GM18499 (cell line): ENCODE data around the gene PRR16.
"Not testable (repeated sequence)": the region's sequence is repeated elsewhere in the genome, so short reads cannot be mapped to it uniquely, and the experiment has no call there.

Source experiments
- ATAC-seq: cut with Tn5 transposase; IDR thresholded peaks from one replicate; pipeline ENCODE4 v1.9.1; 2021; ENCODE audit warnings: moderate number of reproducible peaks; ENCODE audit not compliant: insufficient read depth, unreplicated experiment

PRR16 gene

DNA sequence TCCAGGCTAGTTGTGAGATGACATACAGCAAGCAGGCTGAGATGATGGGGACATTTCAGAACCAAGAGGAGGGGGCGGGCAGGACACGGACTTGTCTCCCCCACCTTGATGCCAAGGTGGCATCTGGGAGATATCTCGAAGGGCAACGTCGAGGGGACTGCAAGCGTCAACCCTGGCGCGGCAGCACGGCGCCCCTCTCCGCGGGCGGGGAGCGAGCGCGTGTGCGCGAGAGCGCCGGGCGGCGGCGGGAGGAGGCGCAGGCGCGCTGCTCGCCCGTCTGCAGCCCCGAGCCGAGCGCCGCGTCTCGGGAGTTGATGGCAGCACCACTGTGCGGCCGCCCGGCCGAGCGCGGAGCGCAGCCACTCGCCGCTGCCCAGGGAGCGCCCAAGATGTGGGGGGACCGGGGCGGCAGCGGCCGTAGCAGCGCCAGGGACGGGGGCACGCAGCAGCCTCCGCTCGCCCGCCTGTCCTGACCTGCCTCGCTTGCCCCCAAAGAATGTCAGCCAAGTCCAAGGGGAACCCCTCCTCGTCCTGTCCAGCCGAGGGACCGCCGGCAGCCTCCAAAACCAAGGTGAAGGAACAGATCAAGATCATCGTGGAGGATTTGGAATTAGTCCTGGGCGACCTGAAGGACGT, at the start of gene PRR16:
Gene PRR16, plus strand, starts transcription at position 310 of the 636 bp plus-strand sequence.
- ATAC-seq: no peak

DNA sequence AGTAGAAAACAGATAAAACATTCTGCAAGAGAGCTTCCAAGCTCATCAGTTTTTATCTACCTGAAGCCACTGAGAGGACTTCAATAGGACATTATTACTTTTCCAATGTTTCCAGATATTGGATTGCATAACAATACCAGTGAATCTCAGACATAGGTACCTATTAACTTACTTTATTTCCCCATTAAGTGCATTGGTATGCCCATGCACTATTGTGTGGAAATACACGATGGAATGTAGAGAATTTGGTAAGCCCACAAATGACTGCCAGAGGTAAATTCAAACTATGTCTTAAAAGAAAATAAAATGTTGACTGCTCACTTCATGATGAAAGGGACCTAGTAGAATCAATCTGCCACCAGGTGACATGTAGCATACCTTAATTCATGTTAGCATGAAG, 48.1 kb upstream of the PRR16 start:
- no peak for ATAC-seq

DNA sequence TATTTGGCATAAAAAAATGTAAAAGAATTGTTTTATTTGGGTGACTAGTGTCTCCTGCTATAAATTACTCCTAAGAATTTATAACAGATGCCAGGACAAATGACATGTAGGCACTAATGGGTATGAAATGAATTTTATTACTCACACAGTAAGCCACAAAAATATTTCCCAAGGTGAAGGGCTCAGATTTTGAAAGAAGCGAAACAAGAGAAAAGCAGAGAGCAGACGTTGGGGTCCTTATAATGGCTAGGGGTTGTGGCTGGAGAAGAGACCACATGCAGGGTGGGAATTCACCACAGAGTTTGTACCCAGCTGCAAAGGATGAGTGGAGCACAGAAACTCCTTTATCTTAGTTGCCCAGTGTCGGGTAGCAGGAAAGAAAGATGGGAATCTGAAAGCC, 45.0 kb upstream of the PRR16 start:
- no peak for ATAC-seq

DNA sequence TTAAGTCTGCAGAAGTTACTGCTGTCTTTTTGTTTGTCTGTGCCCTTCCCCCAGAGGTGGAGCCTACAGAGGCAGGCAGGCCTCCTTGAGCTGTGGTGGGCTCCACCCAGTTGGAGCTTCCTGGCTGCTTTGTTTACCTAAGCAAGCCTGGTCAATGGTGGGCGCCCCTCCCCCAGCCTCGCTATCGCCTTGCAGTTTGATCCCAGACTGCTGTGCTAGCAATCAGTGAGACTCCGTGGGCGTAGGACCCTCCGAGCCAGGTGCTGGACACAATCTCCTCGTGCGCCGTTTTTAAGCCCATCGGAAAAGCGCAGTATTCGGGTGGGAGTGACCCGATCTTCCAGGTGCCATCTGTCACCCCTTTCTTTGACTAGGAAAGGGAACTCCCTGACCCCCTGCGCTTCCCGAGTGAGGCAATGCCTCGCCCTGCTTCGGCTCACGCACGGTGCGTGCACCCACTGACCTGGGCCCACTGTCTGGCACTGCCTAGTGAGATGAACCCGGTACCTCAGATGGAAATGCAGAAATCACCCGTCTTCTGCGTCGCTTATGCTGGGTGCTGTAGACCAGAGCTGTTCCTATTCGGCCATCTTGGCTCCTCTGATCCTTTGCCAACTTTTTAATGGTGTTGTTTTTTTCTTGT, 37.3 kb upstream of the PRR16 start:
- not testable (repeated sequence) for ATAC-seq

DNA sequence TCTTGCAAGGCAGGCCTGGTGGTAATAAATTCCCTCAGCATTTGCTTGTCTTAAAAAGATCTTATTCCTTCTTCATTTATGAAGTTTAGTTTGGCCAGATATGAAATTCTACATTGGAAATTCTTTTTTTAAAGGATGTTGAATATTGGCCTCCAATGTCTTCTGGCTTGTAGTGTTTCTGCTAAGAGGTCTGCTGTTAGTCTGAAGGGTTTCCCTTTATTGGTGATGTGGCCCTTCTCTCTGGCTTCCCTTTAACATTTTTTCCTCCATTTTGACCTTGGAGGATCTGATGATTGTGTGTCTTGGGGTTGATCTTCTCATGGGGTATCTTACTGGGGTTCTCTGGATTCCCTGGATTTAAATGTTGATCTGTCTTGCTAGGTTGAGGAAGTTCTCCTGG, 33.5 kb upstream of the PRR16 start:
- no peak for ATAC-seq

DNA sequence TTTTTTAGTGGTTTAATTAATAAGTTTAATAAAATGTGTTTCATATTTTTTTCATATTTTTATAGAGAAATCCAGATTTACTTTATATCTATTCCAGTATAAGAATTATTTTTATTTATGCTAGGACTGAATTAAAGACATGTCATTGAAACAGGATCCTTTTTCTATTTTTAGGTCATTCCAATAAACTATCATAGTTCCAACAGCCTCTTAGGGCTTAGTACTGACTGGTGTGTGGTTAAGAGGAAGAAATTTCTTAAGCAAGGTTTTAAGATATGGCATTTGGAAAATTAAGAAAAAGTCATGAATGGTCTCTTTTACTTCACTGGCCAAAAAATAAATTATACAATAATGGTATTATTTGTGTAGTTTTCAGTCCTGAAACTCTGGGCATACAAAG, 31.2 kb upstream of the PRR16 start:
- ATAC-seq: no peak

DNA sequence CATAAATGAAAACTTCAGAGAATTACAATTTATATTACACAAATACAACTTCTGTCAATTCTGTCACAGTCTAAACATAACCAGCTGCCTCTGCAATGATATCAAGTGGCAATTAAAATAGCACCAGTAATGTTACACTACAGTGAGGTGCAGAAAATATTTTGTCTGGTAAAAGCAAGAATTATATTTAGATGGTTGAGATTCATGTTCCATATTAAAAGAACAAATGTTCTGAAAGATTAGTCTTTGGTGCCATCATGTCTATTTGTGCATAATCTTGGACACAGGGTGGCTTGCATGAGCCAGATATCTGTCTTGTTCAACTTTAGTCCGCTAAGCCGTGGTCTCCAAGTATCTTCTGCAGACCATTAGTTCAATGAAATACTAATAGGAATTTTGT, 29.0 kb upstream of the PRR16 start:
- no peak for ATAC-seq

DNA sequence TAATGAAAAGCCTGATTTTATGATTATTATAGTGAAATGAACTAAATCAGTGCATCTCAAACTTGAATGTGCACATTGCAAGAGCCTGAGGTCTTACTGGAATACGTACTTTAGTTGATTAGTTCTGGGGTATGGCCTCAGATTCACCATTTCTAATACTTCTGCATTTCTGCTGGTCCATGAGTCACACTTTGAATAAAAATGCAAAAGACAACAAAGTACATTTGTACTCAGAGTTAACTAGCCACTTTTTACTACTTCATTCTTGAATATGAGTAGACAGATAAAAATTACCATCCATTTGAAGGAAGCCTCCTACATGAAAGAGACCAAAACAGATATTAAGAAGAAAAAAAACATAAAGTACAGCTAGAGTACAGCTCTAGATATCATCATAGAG, 27.1 kb upstream of the PRR16 start:
- ATAC-seq: no peak

DNA sequence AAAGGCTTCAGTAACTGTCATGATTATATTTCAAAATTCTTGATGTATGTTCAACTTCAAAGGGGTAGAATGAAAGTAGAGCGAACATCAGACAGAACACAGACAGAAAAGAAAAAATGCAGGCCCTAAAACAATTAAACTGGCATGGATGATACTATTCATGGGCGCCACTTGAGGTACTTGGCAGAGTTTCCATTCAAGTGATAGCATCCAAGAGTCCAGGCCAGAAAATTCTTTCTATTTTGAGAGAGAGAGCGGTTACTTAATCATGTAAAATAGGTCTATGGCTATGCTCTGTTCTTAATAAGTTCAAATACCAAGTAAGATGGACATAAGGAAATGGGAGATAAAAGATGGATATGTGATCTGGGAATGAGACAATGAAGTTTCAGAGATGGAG, 21.4 kb upstream of the PRR16 start:
- ATAC-seq: no peak

DNA sequence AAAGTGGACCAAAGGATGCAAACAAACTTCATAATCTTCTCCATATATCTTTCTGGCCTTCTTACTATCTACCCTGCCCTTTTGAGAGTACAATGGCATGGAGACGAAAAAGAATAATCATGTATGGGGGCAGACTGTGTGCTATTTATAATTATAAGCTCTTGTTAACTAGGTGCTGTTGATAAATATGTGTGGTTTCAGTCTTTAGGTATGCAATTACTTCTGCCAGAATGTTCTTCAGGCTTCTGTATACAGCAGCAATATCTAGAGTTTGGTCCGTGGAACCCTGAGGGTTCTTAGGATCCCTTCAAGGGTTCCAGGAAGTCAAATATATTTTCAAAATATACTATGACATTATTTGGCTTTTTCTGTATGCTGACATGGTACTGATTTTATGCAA, 20.5 kb upstream of the PRR16 start:
- no peak for ATAC-seq

DNA sequence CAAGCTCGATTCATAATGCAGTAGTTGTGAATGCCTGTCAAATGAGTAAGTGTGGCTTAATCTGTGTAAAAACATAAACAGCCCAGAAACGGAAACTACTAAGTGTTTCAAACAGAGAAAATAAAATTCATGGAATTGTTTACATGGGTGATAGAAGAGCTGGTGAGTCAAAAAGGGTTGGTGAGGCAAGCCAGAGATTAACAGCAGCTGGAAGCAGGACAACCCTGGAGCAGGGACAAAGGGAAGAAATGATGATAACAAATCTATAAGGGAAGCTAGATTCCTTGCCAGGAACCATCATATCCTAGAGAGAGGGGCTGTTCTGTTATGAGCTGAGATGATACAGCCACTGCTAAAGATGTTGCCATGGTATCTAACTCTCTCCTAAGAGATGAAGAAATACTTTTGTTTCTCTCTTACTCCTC, 18.0 kb upstream of the PRR16 start:
- ATAC-seq: no peak

DNA sequence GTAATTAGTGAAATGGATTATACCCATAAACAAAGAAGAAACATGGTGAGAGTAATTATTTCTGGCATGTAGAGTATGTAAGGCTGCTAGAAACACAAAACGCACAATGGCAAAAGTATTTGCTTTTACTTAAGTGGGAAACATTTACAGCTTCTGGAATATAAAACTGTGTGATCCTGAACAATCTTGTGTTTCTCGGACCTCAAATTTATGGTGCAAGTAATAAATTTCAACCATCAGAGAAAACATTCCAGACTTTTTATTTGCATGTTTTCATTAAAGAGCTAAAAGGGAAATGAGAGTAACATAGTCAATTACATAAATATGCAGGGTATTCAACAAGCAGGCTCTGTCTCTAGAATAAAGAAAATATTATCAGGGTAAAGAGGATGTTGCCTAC, 17.2 kb upstream of the PRR16 start:
- ATAC-seq: no peak

DNA sequence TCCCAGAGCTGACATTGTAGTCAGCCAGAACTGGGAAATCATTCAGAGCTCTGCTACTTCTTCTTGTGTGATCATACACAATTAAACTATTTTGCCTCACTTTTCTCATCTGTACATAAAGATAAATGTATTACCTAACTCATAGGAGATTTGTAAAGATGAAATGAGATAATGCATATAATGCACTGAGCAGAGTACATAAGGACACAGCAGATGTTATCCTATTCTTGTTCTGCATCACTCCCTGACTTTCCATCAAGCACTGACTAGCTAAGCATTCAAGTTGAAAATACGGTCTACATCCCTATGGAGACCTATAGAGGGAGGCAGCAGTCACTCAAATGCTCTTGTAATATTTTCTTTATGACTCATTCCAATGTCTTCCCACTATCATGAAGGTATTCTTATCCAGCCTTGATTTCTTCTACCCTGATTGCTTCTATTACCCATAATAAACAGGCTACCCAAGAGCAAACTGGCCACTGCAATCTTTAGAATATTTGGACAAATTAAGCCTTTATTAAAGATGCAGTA, 16.3 kb upstream of the PRR16 start:
- ATAC-seq: no peak

DNA sequence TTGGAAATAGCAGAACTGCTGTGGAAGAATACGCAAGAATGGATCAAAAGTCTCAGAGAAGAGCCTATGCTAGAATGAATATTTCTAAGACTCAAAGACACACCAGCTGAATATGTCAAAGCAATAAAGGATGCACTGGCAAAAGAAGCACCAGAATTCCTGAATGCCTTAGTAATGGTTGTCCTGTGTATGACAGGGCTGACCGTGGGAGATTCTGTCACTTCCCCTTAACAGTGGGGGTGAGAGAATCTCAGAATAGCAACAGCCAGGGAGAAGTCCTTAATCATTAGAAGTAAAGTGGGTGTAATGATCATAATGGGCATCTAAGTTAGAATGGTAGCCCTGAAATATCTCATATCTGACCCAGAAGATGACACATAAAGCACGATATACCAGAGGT, 14.6 kb upstream of the PRR16 start:
- no peak for ATAC-seq

DNA sequence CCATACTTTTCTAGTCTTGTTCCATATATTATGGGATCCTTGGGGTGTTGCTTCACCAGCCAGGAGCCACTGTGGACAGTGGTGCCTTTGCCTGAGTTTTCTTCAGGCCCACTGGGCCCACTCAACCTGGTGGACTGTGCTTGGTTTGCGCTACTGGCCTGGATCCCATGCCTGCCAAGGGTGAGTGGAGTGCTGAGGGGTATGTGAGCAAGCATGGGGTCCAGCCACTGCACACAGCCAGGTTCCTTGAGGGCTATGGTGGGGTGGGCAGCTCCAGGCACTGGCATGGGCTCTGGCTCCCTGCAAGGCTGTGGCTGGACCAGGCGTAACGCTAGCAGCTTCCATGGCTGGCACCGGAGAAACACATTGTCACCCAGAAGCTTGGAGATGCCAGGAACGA, 13.2 kb upstream of the PRR16 start:
- no peak for ATAC-seq

DNA sequence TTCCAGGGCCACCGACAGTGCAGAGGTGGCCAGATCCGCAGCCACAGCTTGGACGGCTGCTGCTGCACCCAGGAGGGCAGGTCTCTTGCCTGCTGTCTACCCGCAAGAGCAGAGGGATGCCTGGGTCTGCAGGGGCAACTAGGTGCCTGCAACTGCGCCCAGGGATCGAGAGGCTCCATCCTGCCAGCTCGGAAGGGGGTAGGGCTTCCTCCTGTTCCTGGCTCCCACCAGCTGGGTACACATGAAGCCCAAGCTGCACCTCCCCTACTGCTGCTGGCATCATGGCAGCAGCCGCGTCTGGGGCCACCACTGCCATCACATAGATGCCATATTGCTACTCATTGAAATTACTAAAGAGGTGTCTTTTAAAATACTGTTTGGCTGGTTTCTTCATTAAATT, 12.7 kb upstream of the PRR16 start:
- ATAC-seq: no peak

DNA sequence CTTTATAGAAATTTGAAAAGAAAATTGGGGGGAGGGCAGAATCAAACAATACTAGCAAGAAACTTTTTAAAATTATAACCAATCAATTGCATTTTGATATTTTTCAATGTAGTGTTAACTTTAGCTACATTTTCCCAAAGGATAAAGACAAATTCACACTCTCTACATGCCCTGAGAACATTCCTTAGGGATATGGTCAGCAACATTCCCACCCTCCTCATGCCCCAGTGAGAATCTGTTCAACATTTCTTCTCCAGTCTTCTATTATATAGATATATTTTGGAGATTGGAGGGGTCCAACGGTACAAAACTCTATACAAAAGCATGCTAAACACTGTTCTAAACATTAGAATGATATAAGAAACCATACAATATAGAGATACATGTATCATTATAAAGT, 11.6 kb upstream of the PRR16 start:
- no peak for ATAC-seq

DNA sequence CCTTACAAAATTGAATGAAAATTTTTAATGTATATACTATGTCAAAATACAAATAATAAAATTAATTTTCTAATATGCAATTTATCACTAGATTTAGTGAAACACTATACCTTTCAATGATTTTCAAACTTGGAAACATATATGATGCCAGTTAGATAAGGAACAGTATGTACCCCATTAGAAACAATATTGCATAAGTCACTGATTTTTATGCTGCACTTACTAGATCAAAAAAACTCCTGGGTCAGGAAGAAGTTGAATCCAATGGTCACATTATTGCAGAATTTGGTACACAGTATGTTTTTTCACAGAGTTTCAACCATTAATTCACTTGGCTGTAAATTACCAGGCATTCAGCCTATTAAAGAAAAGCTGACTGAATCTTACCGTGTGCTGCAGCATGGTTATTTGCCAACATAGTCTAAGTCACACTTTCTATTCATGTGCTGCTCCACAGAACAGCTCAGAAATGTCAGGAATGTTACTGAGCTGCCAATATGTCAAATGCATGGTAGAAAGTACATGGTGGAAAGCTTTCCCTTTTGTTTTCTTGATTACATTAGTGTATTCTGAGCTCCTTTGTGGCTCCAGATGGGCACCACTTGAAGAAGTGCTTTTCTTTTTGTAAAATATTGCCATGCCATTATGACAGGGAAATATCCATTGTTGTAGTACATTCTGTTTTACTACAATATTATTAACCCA, 9.9 kb upstream of the PRR16 start:
- no peak for ATAC-seq

DNA sequence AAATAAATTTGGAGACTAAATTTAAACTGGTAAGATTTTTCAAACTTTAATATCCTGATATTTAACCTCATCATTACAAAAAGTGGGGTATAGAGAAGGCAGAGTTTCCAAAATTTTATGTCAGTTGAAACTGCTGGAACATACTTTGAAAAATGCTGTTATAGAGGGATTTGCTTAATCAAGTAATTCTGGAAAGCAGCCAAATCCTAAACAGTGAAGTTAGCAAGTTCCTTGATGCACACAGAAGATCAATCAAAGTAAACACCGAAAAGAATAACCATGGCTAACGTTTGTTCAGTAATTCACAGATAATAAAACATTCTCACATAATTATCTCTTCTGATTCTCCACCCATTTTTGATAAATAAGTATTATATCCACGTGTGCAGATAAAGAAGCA, 8.1 kb upstream of the PRR16 start:
- no peak for ATAC-seq

DNA sequence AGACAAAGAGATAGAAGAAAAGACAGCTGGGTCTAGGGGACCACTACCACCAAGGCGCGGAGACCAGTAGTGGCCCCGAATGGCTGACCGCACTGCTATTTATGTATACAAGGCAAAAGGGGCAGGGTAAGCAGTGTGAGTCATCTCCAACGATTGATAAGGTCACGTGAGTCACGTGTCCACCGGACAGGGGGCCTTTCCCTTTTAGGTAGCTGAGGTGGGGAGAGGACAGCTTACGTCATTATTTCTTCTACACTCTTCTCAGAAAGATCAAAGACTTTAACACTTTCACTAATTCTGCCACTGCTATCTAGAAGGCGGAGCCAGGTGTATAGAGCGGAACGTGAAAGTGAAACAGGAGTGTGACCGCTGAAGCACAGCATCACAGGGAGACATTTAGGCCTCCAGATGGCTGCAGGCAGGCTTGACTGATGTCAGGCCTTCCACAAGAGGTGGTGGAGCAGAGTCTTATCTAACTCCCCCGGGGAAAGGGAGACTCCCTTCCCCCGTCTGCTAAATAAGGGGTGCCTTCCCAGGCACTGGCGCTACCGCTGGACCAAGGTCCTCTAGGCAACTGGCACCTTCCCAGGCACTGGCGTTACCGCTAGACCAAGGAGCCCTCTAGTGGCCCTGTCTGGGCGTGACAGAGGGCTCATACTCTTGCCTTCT, 6.1 kb upstream of the PRR16 start:
- ATAC-seq: peak; percentile 77

DNA sequence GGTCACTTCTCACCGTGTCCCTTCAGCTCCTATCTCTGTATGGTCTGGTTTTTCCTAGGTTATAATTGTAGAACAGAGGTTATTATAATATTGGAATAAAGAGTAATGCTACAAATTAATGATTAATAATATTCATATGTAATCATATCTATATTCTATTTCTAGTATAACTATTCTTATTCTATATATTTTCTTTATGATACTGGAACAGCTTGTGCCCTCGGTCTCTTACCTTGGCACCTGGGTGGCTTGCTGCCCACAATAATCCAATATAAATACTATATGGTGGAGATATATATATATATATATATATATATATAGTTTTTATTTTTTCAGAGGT, 5.6 kb upstream of the PRR16 start:
- ATAC-seq: not testable (repeated sequence)
